ENCODE data around the gene PHF14.

GRCh38 chr7:10939237-10939910 lies 34.3 kb upstream of the PHF14 start:
- TF ChIP-seq SUZ12 (IDR thresholded peaks at IDR 0.05; ENCODE audit: extremely low read depth, insufficient read depth, insufficient read length): no peak
- TF ChIP-seq ZNF274 (IDR thresholded peaks at IDR 0.05; ENCODE audit: low read depth, low read length): no peak
